ENCODE results near the gene NUDC.
A peak's percentile ranks its signal among the peaks of the same experiment; 100 is the strongest.

The NUDC gene

DNA sequence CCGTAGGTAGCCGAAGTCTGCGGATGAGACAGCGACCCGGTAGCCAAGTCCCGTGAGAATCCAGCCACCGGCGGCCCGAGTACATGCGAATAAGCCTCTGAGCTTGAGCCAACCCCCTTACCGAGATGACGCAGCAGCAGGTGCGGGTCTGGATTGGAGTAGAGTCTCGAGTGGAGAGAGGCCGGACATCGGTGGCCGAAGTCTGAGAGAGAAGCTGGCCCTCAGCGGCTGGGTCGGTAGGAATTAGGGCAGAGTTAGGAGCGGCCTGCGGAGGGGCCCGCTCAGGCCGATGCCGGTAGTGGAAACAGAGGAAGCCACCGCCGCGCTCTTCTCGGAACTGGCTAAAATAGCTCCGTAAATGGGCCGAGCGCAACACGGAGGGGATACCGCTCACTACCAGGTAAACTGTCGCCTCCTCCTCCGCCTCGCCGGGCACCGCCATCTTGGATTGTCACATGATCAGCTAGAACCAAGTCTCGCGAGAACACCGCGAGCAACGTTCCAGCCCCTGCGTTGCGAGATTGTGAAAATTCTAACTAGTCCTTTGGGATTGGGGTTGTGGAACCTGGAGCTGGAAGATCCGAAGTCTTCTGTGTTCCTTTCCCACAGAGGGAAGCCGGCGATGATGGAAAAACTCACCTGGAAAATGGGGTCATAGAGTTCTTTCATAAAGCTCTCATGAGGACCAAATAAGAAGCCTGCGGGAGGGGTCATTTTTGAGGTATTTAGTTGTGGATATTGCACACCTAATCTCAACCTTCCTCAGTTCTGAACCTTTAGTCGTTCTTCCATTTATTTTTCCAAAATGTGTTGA is 21.3 kb upstream of the NUDC start, which contains the start of gene GPATCH3:
Gene GPATCH3 (minus strand): TSS at position 467 of the 814 bp plus-strand sequence. CDS start 25 bp downstream, at position 442.
- Mint-ChIP-seq H3K9me3 (no peaks in the 10 kb centered on the region), H3K4me3 (peak within 1 kb of the TSS; percentile 93), H3K27me3 (no peaks in the 10 kb centered on the region), H3K36me3 (peaks cover 17% of the 10 kb centered on the region), H3K4me1 (peaks cover 43% of the 10 kb centered on the region), H3K27ac (peak within 1 kb of the TSS; percentile 97)
- DNase-seq, result peak; percentile 94
- CTCF ChIA-PET, result interaction anchor here (1.0 to 2.0 kb wide), 3 partner anchors 11 to 400 kb away, joined by 3 to 6 read pairs (median 3); no protein-coding TSS in a partner anchor

DNA sequence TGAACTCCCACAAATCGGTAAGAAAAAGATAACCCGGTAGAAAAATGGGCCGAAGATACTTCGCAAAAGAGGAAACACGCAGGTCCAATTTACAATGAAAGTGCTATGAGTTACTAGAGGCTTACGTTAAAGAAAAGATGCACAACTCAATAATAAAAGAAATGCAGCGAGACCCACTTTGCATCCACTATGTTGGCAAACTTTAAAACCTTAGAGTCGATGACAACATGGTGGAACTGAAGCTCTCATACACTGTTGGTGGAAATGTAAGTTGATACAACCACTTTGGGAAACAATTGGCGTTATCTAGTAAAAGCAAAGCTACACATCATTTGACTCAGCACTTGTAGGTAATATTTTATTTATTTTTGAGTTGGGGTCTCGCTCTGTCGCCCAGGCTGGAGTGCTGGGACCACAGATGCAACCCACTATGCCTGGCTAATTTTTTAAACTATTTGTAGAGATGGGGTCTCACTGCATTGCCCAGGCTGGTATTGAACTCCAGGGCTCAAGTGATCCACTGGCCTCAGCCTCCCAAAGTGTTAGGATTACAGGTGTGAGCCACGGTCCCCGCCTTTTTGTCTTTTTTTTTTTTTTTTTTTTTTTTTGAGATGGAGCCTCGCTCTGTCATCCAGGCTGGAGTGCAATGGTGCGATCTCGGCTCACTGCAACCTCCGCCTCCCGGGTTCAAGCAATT is 20.6 kb upstream of the NUDC start:
- DNase-seq, result no peak
- CTCF ChIA-PET, result interaction anchor here (1.0 to 2.0 kb wide), 3 partner anchors 12 to 401 kb away, joined by 3 to 6 read pairs (median 3); no protein-coding TSS in a partner anchor
- Mint-ChIP-seq H3K36me3 (peaks cover 13% of the 10 kb centered on the region), H3K27me3 (no peaks in the 10 kb centered on the region), H3K4me3 (peak overlapping the region; percentile 93), H3K4me1 (peaks cover 43% of the 10 kb centered on the region), H3K27ac (peak overlapping the region; percentile 97), H3K9me3 (no peaks in the 10 kb centered on the region)

DNA sequence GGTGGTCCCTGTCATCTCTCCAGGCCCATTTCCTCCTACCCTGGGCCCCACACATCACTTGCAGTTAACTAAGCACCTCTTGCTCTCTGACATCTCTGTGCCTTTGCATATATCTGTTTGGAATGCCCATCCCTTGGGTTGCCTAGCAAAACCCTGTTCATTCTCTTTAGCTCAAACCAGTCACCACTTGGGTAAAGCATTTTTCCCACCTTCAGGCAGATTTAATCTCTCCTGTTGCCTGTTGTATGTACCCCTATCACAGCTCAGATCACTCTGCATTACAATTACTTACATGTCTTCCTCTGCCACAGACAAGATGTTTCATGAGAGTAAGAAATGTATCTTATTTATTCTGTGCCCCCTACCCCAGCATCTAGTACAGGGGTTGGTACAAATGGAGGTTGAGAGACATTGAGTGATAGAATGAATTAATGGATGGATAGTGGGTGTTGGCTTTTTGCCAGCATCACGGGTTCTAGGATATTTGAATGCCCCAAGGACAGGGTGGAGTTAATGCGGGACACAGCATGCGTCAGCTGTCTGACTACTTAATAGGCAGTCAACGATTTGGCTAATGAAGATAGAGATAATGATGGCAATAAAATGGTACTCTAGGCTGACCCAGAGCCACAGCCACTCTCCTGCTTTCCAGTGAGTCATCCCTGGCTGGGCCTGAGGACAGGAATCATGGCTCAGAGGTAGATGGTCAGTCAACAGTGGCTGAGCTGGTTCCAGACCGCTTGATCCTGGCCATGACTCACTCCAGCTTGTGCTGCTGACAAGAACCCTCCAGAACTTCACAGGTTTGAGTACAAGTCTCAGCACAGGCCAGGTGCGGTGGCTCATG is 14.2 kb upstream of the NUDC start:
- no peak for DNase-seq
- Mint-ChIP-seq H3K4me1 (peaks cover 1% of the 10 kb centered on the region), H3K27me3 (peaks cover 9% of the 10 kb centered on the region), H3K9me3 (no peaks in the 10 kb centered on the region), H3K27ac (no peak overlapping the region), H3K36me3 (no peaks in the 10 kb centered on the region), H3K4me3 (no peak overlapping the region)
- CTCF ChIA-PET, result no interaction called here

DNA sequence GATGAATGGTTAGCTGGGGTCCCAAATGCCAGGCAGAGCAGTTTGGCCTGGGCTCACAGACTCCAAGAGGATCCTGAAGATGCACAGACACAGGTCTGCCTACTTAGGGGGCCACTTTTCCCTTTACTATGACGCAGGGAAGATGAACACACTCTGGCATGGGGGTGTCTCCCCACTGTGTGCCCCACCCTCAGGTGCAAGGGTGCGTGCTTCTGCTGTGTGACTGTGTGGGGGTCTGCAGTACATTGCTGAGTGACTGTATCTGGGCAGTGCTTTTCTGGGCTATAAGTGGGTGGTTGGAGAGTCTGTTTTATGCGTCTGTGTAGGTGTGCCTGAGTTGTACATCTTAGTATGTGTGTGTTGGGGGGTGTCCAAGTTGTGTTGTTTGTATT is 11.6 kb upstream of the NUDC start:
- no peak overlapping the region for H3K27ac Mint-ChIP-seq

DNA sequence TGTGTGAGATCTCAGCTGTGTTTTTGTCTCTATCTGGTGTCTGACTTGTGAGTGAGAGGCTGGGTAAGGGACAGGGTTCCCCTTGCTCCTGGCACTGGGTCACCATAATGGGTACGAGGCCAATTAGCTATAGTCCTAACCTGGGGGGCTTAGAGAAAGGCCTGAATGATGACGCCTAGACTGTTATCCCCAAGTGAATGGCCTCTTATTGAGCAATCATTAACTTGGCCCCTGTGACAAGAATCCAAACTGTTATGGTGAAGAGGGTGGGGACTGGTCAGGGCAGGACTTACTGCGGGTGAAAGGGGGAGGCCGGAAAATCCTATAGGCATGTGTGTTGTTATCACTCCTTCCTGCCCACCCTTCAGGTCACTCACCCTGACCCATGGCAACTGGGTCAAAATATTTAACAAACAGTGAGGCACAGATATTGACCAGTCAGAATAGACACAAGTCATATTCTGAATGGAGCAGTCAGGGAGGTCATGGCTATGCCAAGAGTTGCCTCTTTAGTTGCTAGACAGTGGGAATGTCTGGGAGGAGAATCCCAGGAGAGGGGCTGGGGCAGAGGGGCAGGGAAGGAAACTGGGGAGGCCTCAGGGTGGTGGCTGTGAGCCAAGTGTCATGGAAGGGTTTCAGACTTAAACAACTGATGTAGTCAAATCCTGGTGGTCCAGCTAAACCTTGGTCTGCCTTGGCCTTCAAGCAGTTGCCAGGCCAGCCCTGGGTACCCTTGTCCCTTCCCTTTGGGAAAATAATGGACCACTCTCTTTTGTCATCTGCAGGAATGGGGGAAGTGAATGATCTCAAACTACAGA is 11.0 kb upstream of the NUDC start:
- DNase-seq, result no peak
- Mint-ChIP-seq H3K4me1 (no peaks in the 10 kb centered on the region), H3K27me3 (peaks cover 22% of the 10 kb centered on the region), H3K4me3 (no peak overlapping the region), H3K36me3 (no peaks in the 10 kb centered on the region), H3K27ac (no peak overlapping the region), H3K9me3 (no peaks in the 10 kb centered on the region)
- CTCF ChIA-PET, result interaction anchor here (0.6 kb wide), 1 partner anchor 136 kb away, joined by 3 read pairs; no protein-coding TSS in a partner anchor

More for the DNA sequence above, 11.6 kb upstream of the NUDC start:
- Mint-ChIP-seq H3K36me3 (no peaks in the 10 kb centered on the region), H3K4me3 (no peak overlapping the region), H3K4me1 (no peaks in the 10 kb centered on the region), H3K27me3 (peaks cover 17% of the 10 kb centered on the region), H3K9me3 (no peaks in the 10 kb centered on the region)
- DNase-seq, result no peak
- CTCF ChIA-PET, result no interaction called here

DNA sequence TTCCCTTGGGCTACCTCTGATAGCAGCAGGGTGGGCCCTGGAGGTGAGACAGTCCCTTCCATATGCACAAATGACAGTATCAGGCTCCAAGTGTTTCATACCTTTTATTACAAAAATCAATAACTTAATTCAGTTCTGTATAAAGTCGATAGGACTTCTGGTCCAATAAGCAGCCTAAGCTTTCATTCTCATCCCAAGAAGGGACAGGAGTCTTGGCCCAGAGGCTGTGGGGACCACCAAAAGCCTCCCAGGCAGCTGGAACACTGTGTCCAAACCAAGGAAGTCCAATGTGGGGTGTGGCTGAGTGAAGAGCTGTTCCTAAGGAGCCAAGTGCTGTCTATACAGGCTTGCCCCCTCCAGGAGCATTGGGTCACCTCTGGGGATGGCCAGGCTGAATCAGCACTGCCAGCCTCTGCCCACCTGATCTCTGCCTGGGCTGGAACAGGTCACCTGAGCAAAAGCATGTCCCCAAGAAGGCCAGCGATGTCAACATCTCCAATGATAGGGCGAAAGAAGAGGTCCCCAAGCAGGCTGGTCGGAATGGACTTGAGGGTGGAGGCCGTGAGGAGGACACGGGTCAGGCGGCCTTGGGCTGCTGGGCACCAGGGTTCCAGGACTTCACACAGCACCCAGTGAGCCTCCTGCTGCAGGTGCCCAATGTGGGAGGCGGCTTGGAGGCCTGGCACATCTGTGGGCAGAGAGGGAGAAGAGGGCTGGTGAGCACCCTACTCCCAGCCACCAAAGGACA is 10.0 kb upstream of the NUDC start:
- peaks cover 29% of the 10 kb centered on the region for H3K27me3 Mint-ChIP-seq
- CTCF ChIA-PET, result interaction anchor here (0.6 kb wide), 1 partner anchor 135 kb away, joined by 3 read pairs; no protein-coding TSS in a partner anchor
- H3K4me1 Mint-ChIP-seq, result no peaks in the 10 kb centered on the region
- no peaks in the 10 kb centered on the region for H3K9me3 Mint-ChIP-seq
- no peak for DNase-seq
- H3K4me3 Mint-ChIP-seq, result no peak overlapping the region
- no peaks in the 10 kb centered on the region for H3K36me3 Mint-ChIP-seq
- no peak overlapping the region for H3K27ac Mint-ChIP-seq

DNA sequence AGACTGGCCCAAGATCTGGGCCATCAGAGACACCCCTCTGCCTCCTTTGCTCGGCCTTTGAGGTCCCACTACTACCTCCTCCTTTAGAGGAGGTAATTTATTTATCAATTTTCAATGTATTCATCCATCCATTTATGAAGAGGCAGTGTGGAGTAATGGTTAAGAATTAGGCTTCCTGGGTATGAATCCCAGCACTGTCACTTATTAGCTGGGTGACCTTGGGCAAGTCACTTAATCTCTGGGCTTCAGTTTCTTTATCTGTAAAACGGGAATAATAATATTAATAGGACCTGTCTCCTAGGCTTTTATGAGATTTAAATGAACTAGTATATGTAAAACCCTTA is 9.4 kb upstream of the NUDC start:
- H3K9me3 Mint-ChIP-seq, result no peaks in the 10 kb centered on the region
- H3K4me1 Mint-ChIP-seq, result no peaks in the 10 kb centered on the region
- no peak for DNase-seq
- H3K27me3 Mint-ChIP-seq, result peaks cover 29% of the 10 kb centered on the region
- no peak overlapping the region for H3K27ac Mint-ChIP-seq
- H3K36me3 Mint-ChIP-seq, result no peaks in the 10 kb centered on the region
- CTCF ChIA-PET, result no interaction called here
- no peak overlapping the region for H3K4me3 Mint-ChIP-seq

DNA sequence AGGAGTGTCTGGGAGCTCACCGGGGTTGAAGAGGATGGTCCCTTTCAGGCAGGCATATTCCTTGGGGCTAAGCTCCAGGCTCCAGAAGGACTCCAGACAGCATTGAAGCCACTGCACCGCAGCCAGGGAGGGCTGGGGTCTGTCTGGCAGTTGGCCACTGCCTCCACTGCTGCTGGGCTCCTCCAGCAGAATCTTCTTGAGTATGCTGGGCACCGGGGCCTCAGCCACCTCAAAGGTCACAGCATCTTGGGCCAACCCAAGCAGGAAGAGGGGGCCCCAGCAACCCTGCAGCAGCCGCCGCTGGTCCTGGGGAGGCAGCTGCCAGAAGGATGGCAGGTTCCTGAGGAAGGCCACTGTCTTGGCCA is 8.2 kb upstream of the NUDC start:
- no peak overlapping the region for H3K4me3 Mint-ChIP-seq
- CTCF ChIA-PET, result interaction anchor here (0.8 kb wide), 1 partner anchor 84 kb away, joined by 4 read pairs; no protein-coding TSS in a partner anchor
- no peaks in the 10 kb centered on the region for H3K4me1 Mint-ChIP-seq
- no peaks in the 10 kb centered on the region for H3K9me3 Mint-ChIP-seq
- no peak overlapping the region for H3K27ac Mint-ChIP-seq
- no peaks in the 10 kb centered on the region for H3K36me3 Mint-ChIP-seq
- no peak for DNase-seq
- peaks cover 29% of the 10 kb centered on the region for H3K27me3 Mint-ChIP-seq

DNA sequence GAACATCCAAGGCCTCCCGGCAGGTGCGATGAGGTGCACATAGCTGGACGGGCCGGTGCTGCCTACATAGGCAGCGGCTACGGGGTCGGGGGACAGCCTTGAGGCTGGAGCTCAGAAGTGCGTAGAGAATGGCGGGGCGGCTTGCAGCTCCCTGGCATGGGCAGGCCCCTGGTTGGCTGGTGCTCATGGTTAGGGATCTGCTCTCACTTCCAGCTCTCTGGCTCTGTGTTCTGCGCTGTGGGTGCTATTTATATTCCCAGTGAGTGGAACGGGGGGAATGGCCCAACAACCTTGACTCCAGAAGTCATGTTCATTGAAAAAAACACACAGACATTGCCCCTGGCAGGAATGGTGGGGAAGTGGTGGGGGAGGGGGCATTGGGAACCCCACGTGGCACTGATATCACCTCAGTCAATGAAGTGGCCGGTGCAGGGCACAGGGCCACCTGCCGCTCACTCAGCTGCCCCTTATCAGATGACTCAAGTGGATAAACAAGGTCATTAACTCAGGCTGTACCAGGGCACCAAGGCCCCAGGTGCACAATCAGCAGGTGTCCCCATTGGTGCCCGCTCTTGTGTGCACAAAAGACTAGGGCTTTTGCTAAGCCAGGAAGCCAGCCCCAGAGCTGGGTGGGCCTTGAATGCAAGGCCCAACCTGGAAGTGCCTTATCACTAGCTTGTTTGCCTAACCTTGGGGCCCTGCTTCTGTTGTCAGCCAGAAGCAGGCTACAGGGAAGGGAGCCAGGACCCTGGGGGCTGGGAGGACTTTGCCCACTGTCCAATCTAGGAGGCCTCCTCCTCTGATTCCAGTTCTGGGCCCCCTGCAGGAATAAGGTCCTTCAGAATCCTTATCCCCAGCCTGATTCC is 7.6 kb upstream of the NUDC start, which contains the start of gene NR0B2:
Gene NR0B2 (minus strand): TSS at position 222 of the 866 bp plus-strand sequence. CDS start 35 bp downstream, at position 187.
- no peaks in the 10 kb centered on the region for H3K4me1 Mint-ChIP-seq
- no peak within 1 kb of the TSS for H3K4me3 Mint-ChIP-seq
- CTCF ChIA-PET, result interaction anchor here (1.0 kb wide), 1 partner anchor 10 kb away, joined by 4 read pairs; no protein-coding TSS in a partner anchor
- no peak for DNase-seq
- H3K27ac Mint-ChIP-seq, result no peak within 1 kb of the TSS
- peaks cover 29% of the 10 kb centered on the region for H3K27me3 Mint-ChIP-seq
- no peaks in the 10 kb centered on the region for H3K36me3 Mint-ChIP-seq
- H3K9me3 Mint-ChIP-seq, result no peaks in the 10 kb centered on the region

DNA sequence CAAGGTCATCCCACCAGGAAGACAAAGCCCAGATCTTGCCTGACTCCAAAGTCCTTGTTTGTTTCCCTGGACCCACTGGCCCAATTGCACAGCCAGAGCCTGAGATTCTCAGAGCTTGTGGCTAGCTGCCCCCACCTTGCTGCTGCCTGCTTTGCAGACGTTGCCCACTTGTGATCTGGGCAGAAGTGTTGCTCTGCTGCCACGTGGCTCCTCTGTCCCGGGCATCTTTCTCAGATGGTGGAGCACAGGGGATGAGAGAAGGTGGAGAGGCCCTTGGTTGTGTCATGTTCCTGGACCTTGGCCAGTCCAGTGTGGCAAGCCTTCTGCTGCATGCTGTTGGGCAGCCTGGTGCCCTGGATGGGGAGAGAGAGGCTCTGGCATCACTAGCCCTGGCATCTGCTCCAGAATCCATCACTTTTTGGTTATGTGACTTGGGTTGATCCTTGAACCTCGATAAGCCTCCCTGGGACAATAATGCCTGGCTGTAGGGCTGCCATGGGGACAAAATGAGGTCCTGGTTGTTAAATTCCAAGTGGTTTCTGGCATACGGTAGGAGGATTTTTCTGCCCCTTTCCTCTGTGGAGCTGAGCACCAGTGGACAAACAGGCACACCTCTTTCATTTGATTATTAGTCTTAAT is 6.2 kb upstream of the NUDC start:
- Mint-ChIP-seq H3K4me3 (no peak overlapping the region), H3K4me1 (peaks cover 3% of the 10 kb centered on the region), H3K36me3 (no peaks in the 10 kb centered on the region), H3K9me3 (no peaks in the 10 kb centered on the region), H3K27me3 (peaks cover 29% of the 10 kb centered on the region), H3K27ac (no peak overlapping the region)
- CTCF ChIA-PET, result no interaction called here
- DNase-seq, result no peak

DNA sequence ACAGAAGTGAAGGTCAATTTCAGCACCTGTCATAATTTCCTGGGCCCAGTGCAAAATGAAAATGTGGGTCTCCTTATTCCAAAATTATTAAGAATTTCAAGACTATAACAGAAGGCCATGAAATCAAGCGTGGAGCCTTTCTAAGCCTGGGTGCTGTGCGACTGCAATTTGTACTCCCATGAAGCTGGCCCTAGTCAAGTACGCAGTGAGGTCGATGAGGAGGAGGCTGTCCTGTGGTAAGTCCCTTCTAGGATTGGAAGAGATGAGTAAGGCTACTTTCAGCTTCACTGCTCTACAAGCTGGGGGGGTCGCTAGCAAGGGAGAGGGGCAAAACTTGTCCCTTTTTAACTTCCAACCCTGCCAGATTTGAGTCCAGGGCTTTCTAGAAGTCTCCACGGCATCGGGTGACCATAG is 410 bp upstream of the NUDC start:
- peaks cover 13% of the 10 kb centered on the region for H3K36me3 Mint-ChIP-seq

DNA sequence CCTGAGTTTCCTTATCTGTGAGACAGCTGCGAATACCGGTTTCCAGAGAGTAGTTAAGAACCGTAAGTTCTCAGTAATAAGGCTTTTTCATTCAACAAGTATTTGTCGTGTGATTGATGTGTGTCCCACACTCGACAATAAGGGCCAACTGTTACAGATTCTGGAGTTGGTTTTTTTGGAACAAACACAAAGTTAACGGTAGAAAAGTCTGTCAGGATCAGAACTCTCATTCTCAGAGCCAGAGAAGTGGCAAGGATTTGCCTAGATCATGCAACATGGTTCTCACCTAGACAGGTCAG is 837 bp downstream of the NUDC start:
- Mint-ChIP-seq H3K4me3 (peak overlapping the region; percentile 95), H3K27ac (peak overlapping the region; percentile 86), H3K27me3 (no peaks in the 10 kb centered on the region), H3K4me1 (peaks cover 40% of the 10 kb centered on the region), H3K36me3 (peaks cover 20% of the 10 kb centered on the region), H3K9me3 (no peaks in the 10 kb centered on the region)
- no peak for DNase-seq
- CTCF ChIA-PET, result no interaction called here

More for the DNA sequence above, 410 bp upstream of the NUDC start:
- DNase-seq, result no peak
- H3K27ac Mint-ChIP-seq, result peak overlapping the region; percentile 91
- peaks cover under 1% of the 10 kb centered on the region for H3K27me3 Mint-ChIP-seq
- peaks cover 39% of the 10 kb centered on the region for H3K4me1 Mint-ChIP-seq
- CTCF ChIA-PET, result interaction anchor here (0.6 to 0.9 kb wide), 2 partner anchors 219 to 323 kb away, joined by 3 to 4 read pairs; no protein-coding TSS in a partner anchor
- H3K9me3 Mint-ChIP-seq, result no peaks in the 10 kb centered on the region
- peak overlapping the region; percentile 95 for H3K4me3 Mint-ChIP-seq
